H9 (cell line): ENCODE data around the gene RTP1. TPM values are rescaled to one million over a fixed set of nuclear protein-coding genes. Genes with fewer than 3 reads are reported as not detected.

Experiments
- DNase-seq: peaks from one replicate; pipeline ENCODE4 v3.0.0-alpha.2; 2017
- H2AFZ ChIP-seq: one replicate; pipeline ENCODE4 v1.6.1; 2013; ENCODE audit warnings: mild to moderate bottlenecking, low read length, control low read depth, moderate library complexity
- H2AK5ac ChIP-seq: 2 replicates; pipeline ENCODE4 v1.6.1; 2013; ENCODE audit warnings: low read length, control low read depth, mixed read lengths; ENCODE audit not compliant: insufficient read length
- H2BK120ac ChIP-seq: one replicate; pipeline ENCODE4 v1.6.1; 2013; ENCODE audit warnings: low read depth, mild to moderate bottlenecking, low read length, control low read depth, inconsistent platforms; ENCODE audit not compliant: poor library complexity, severe bottlenecking
- H2BK12ac ChIP-seq: 2 replicates; pipeline ENCODE4 v1.6.1; 2013; ENCODE audit warnings: low read length, control low read depth, mixed read lengths, low read depth; ENCODE audit not compliant: insufficient read length
- H2BK15ac ChIP-seq: 2 replicates; pipeline ENCODE4 v1.6.1; 2013; ENCODE audit warnings: low read depth, low read length, control low read depth
- H2BK20ac ChIP-seq: one replicate; pipeline ENCODE4 v1.6.1; 2013; ENCODE audit warnings: low read depth, mild to moderate bottlenecking, low read length, control low read depth, inconsistent platforms; ENCODE audit not compliant: poor library complexity, severe bottlenecking
- H2BK5ac ChIP-seq: 2 replicates; pipeline ENCODE4 v1.6.1; 2013; ENCODE audit warnings: low read length, control low read depth, mixed read lengths; ENCODE audit not compliant: insufficient read length
- H3K14ac ChIP-seq: 2 replicates; pipeline ENCODE4 v1.6.1; 2013; ENCODE audit warnings: low read length, control low read depth; ENCODE audit not compliant: insufficient read depth
- H3K18ac ChIP-seq: 2 replicates; pipeline ENCODE4 v1.6.1; 2013; ENCODE audit warnings: low read depth, mild to moderate bottlenecking, mixed read lengths, low read length, control low read depth; ENCODE audit not compliant: insufficient read length
- H3K23ac ChIP-seq: 2 replicates; pipeline ENCODE4 v1.6.1; 2013; ENCODE audit warnings: low read length, control low read depth, mixed read lengths, low read depth; ENCODE audit not compliant: insufficient read length
- H3K23me2 ChIP-seq: 2 replicates; pipeline ENCODE4 v1.6.1; 2013; ENCODE audit warnings: low read depth, mild to moderate bottlenecking, mixed read lengths, low read length, control low read depth; ENCODE audit not compliant: insufficient read length, poor library complexity, severe bottlenecking
- H3K27ac ChIP-seq: 2 replicates; pipeline ENCODE4 v1.5.1; 2013; ENCODE audit warnings: low read length, control low read depth, mixed read lengths, low read depth; ENCODE audit not compliant: insufficient read length
- H3K27me3 ChIP-seq: 2 replicates; pipeline ENCODE4 v1.6.1; 2013; ENCODE audit warnings: low read length, control low read depth, inconsistent platforms; ENCODE audit not compliant: insufficient read depth
- H3K4ac ChIP-seq: 2 replicates; pipeline ENCODE4 v1.6.1; 2013; ENCODE audit warnings: low read depth, mild to moderate bottlenecking, control low read depth, inconsistent platforms, low read length, moderate library complexity
- H3K4me1 ChIP-seq: 2 replicates; pipeline ENCODE4 v1.6.1; 2013; ENCODE audit warnings: low read length, control low read depth, inconsistent platforms; ENCODE audit not compliant: insufficient read depth
- H3K4me2 ChIP-seq: 2 replicates; pipeline ENCODE4 v1.6.1; 2013; ENCODE audit warnings: low read length, control low read depth, mixed read lengths; ENCODE audit not compliant: insufficient read length, insufficient read depth
- H3K56ac ChIP-seq: 2 replicates; pipeline ENCODE4 v1.6.1; 2013; ENCODE audit warnings: low read depth, mild to moderate bottlenecking, mixed read lengths, low read length, control low read depth; ENCODE audit not compliant: insufficient read length
- H3K79me1 ChIP-seq: 2 replicates; pipeline ENCODE4 v1.6.1; 2013; ENCODE audit warnings: low read depth, mild to moderate bottlenecking, moderate library complexity, low read length, control low read depth, inconsistent platforms; ENCODE audit not compliant: insufficient read depth, poor library complexity, severe bottlenecking
- H3K79me2 ChIP-seq: 2 replicates; pipeline ENCODE4 v1.6.1; 2013; ENCODE audit warnings: low read length, control low read depth, inconsistent platforms; ENCODE audit not compliant: insufficient read depth
- H3K9ac ChIP-seq: 2 replicates; pipeline ENCODE4 v1.6.1; 2013; ENCODE audit warnings: low read length, control low read depth, mixed read lengths; ENCODE audit not compliant: insufficient read length; ENCODE audit errors: extremely low read depth
- H3K9me3 ChIP-seq: one replicate; pipeline ENCODE4 v1.6.1; 2013; ENCODE audit warnings: low read depth, low read length, inconsistent platforms; ENCODE audit not compliant: control insufficient read depth
- H3T11ph ChIP-seq: one replicate; pipeline ENCODE4 v1.6.1; 2013; ENCODE audit warnings: mild to moderate bottlenecking, low read length, control low read depth, inconsistent platforms
- H4K20me1 ChIP-seq: one replicate; pipeline ENCODE4 v1.6.1; 2013; ENCODE audit not compliant: control insufficient read depth, insufficient read length, insufficient read depth
- H4K5ac ChIP-seq: 2 replicates; pipeline ENCODE4 v1.6.1; 2013; ENCODE audit warnings: low read depth, mild to moderate bottlenecking, mixed read lengths, low read length, control low read depth; ENCODE audit not compliant: insufficient read length
- H4K8ac ChIP-seq: replicated peaks from 2 replicates; pipeline ENCODE4 v1.6.1; 2013; ENCODE audit warnings: low read length, control low read depth, mixed read lengths, low read depth; ENCODE audit not compliant: insufficient read length
- H4K91ac ChIP-seq: 2 replicates; pipeline ENCODE4 v1.6.1; 2013; ENCODE audit warnings: low read depth, mild to moderate bottlenecking, moderate library complexity, mixed read lengths, low read length, control low read depth; ENCODE audit not compliant: insufficient read length
- H3K27ac Mint-ChIP-seq, 3 experiments: 2 replicates in 2 of 3; 3 replicates in 1 of 3; pipeline ENCODE4 v1.8.0; 2020 to 2021; ENCODE audit warnings: mixed read lengths in 3 of 3, mild to moderate bottlenecking in 1 of 3, moderate library complexity in 1 of 3
- H3K27me3 Mint-ChIP-seq: 2 replicates; pipeline ENCODE4 v1.8.0; 2021; ENCODE audit warnings: low read depth, mild to moderate bottlenecking, moderate library complexity, mixed read lengths
- H3K36me3 Mint-ChIP-seq, 3 experiments: 2 replicates in 2 of 3; 3 replicates in 1 of 3; pipeline ENCODE4 v1.8.0; 2020 to 2021; ENCODE audit warnings: low read depth in 3 of 3, mixed read lengths in 3 of 3; ENCODE audit not compliant: insufficient read depth in 1 of 3
- H3K4me1 Mint-ChIP-seq, 2 experiments: 2 replicates each; pipeline ENCODE4 v1.8.0; 2020; ENCODE audit warnings: mixed read lengths in 2 of 2
- H3K4me3 Mint-ChIP-seq, 2 experiments: 2 replicates in 1 of 2; 3 replicates in 1 of 2; pipeline ENCODE4 v1.8.0; 2020 to 2021; ENCODE audit warnings: mild to moderate bottlenecking in 2 of 2, mixed read lengths in 2 of 2, moderate library complexity in 1 of 2
- H3K9me3 Mint-ChIP-seq, 2 experiments: 2 replicates in 1 of 2; 3 replicates in 1 of 2; pipeline ENCODE4 v1.8.0; 2020; ENCODE audit warnings: mild to moderate bottlenecking in 2 of 2, mixed read lengths in 2 of 2, moderate library complexity in 1 of 2
- WGBS: extraction: QIAGEN DNeasy Blood & Tissue Kit; methylation state at CpG from one replicate; pipeline ENCODE4 v1.1.7; 2013; ENCODE audit warnings: missing lambda C conversion rate, low lambda C conversion rate, mixed read lengths; ENCODE audit not compliant: insufficient read length; ENCODE audit errors: extremely low coverage; 5-methylcytosine and 5-hydroxymethylcytosine counted together
- total RNA-seq: library from RNA; stranded (reverse); gene quantifications from 2 replicates; pipeline ENCODE4 v1.2.1, GENCODE V29; 2021
- TF ChIP-seq, protein P1 (sequence below): fragments of 200-600 bp; sonication (generic); conservative IDR thresholded peaks from 3 replicates; pipeline ENCODE4 v1.8.0; 2021; ENCODE audit warnings: antibody characterized with exemption, mild to moderate bottlenecking

RTP1 gene
- total RNA-seq, 1 experiment from 2014 or later, result 6.6 TPM

DNA sequence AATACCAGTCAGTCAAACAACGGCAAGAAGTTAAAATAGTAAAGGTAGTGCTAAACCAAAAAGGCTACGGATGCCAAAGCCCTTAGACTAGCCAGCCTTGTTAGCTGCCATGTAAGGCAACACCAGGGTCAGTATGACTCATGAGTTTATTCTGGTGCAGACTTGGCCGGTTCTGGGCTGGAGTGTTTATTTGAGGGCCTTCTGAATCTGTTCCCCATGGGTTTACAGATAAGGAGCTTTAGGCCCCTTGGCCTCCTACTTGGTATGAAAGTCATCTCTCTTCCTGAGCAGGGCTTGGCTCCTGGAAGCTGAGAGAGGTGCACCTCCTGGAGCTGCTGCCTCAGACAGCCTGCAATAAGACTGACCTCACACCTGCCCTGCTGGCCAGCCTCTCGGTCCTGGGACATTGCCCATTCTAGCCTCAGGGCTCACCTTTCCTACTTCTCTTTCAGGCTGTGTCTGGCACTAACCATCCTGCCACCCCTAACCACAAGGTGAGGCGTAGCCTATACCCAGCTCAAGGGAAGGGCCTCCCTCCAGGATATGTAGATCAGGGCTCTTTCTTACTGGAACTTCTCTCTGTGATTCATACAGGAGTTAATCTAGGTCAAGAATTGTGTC is 10.4 kb upstream of the RTP1 start:
- Histone ChIP-seq H3K27ac (peak overlapping the region; percentile 10), H2BK120ac (no peak overlapping the region), H4K20me1 (no peaks in the 10 kb centered on the region), H3K4ac (no peak overlapping the region), H2BK12ac (no peak overlapping the region), H3K23me2 (no peaks in the 10 kb centered on the region), H3K56ac (no peak overlapping the region), H3K79me1 (no peaks in the 10 kb centered on the region), H2BK5ac (no peak overlapping the region), H2BK20ac (no peak overlapping the region), H2BK15ac (no peak overlapping the region), H4K5ac (no peak overlapping the region), H3K18ac (no peak overlapping the region), H3K14ac (no peak overlapping the region), H3K9ac (no peak overlapping the region), H3K9me3 (no peaks in the 10 kb centered on the region), H3K4me2 (no peak overlapping the region), H3K23ac (no peak overlapping the region), H3K27me3 (no peaks in the 10 kb centered on the region), H4K8ac (no peak overlapping the region), H3T11ph (no peak overlapping the region), H3K79me2 (no peaks in the 10 kb centered on the region), H3K4me1 (peaks cover 20% of the 10 kb centered on the region), H4K91ac (no peak overlapping the region), H2AFZ (no peak overlapping the region), H2AK5ac (no peak overlapping the region)
- Mint-ChIP-seq H3K36me3 (peaks cover 0 to 20% (median 0%) of the 10 kb centered on the region in 3 experiments; a peak in 3 of 7 replicates), H3K27me3 (no peaks in the 10 kb centered on the region), H3K4me1 (peaks cover 53 to 72% of the 10 kb centered on the region in 2 experiments), H3K9me3 (peaks cover 0 to 2% of the 10 kb centered on the region in 2 experiments; a peak in 1 of 5 replicates), H3K4me3 (no peak overlapping the region), H3K27ac (peak overlapping the region in 2 of 3 experiments; percentile 8 to 93; a peak in 4 of 7 replicates)
- no CpG with 5 or more reads among the region's 5 CpGs for WGBS
- peak; percentile 47 for DNase-seq
- TF ChIP-seq, protein P1, sequence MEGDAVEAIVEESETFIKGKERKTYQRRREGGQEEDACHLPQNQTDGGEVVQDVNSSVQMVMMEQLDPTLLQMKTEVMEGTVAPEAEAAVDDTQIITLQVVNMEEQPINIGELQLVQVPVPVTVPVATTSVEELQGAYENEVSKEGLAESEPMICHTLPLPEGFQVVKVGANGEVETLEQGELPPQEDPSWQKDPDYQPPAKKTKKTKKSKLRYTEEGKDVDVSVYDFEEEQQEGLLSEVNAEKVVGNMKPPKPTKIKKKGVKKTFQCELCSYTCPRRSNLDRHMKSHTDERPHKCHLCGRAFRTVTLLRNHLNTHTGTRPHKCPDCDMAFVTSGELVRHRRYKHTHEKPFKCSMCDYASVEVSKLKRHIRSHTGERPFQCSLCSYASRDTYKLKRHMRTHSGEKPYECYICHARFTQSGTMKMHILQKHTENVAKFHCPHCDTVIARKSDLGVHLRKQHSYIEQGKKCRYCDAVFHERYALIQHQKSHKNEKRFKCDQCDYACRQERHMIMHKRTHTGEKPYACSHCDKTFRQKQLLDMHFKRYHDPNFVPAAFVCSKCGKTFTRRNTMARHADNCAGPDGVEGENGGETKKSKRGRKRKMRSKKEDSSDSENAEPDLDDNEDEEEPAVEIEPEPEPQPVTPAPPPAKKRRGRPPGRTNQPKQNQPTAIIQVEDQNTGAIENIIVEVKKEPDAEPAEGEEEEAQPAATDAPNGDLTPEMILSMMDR, result no peak
